RPMI7951 (cell line): ENCODE measurements around the gene TEAD1. TPM values are rescaled to one million over a fixed set of nuclear protein-coding genes. Genes with fewer than 3 reads are reported as not detected.

ENCODE experiments used
- DNase-seq: peaks from one replicate; pipeline ENCODE4 v3.0.0-alpha.2; 2012; ENCODE audit warnings: low read depth
- total RNA-seq: library from RNA; depleted of rRNA; stranded (reverse); fragments of >200 nt; shearing (Covaris generic); gene quantifications from 2 replicates; pipeline ENCODE4 v1.2.3, GENCODE V29; 2014

TEAD1 gene
- total RNA-seq, 1 experiment from 2014 or later: 53.3 TPM

DNA sequence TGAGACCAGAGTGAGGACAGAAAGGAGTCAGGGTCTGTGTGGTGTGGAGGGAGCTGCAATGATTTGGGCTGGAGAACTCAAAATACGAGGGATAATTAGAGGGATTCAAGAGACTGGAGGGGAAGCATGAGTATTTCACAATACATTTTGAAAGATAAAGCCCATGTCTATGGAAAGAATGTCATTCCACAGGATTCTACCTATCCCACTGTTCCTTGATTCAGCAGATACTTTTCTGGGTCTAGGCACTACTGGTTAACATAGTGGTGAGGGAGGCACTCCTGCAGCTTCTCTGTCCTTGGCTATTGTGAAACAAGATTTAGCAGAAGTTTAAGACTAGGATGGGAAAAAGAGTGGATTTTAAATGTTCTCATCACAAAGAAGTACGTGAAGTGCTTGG, 262.0 kb downstream of the TEAD1 start:
- no peak for DNase-seq

- DNase-seq: no peak
Observed at GRCh38 chr11:12938590-12939247, 264.5 kb downstream of the TEAD1 start.

DNA sequence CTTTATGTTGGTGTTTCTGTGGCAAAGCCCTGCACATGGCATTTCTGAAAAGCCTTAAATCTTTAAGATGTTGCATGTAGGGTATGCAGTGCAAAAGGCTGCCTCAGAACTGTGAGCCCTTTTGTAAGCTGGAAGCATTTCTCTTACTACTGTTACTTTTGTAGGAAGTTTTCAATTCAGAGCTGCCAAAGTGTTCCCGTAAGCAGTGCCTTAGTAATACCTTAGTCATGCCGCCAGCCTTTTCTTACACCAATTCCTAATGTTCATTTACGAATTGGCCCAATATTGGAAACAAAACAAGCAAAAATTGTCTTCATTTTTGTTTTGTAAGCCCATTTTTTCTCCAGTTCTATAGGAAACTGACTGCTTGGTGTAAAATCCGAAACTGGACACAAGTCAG, 267.4 kb downstream of the TEAD1 start:
- DNase-seq: no peak

DNA sequence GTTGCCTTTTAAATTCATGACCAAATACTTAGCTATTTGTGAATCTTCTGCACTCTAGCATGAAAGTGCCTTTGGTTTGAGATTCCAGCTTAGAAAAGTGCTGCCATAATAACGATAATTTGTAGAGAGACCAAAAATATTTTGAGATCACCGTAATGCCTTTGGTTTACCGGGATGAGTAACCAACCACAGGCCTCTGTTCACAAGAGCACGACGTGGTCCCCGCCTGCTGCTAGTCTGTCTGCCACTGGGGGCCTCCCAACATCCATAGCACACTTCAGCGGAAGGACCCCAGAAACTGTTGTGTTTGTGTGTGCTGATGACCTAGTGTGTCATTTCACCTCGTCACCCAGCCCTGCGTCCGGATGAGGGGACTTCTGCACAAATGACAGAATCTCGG, 267.9 kb downstream of the TEAD1 start:
- DNase-seq: peak; percentile 44

GRCh38 chr11:12943311-12943710, 269.1 kb downstream of the TEAD1 start:
- DNase-seq: peak; percentile 12

- DNase-seq: no peak
Observed at GRCh38 chr11:12944889-12945288, 270.7 kb downstream of the TEAD1 start.

GRCh38 chr11:12949453-12949852, 275.2 kb downstream of the TEAD1 start:
- no peak for DNase-seq

- no peak for DNase-seq
Observed at GRCh38 chr11:12950670-12951069, 276.4 kb downstream of the TEAD1 start.

- DNase-seq: no peak
Observed at GRCh38 chr11:12951376-12951775, 277.2 kb downstream of the TEAD1 start.

- no peak for DNase-seq
Observed at GRCh38 chr11:12952094-12952493, 277.9 kb downstream of the TEAD1 start.

DNA sequence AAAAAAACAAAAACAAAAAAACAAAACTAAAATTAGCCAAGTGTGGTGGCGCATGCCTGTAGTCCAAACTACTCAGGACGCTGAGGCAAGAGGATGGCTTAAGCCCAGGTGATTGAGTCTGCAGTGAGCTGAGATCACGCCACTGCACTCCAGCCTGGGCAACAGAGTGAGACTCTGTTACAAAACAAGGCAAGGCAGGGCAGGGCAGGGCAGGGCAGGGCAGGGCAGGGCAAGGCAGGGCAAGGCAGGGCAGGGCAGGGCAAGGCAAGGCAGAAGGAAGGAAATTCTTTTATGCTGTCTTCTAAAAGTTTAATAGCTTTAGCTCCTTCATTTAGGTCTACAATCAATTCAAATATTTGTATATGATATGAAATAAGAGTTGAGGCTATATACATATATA, 284.8 kb downstream of the TEAD1 start:
- DNase-seq: no peak

DNA sequence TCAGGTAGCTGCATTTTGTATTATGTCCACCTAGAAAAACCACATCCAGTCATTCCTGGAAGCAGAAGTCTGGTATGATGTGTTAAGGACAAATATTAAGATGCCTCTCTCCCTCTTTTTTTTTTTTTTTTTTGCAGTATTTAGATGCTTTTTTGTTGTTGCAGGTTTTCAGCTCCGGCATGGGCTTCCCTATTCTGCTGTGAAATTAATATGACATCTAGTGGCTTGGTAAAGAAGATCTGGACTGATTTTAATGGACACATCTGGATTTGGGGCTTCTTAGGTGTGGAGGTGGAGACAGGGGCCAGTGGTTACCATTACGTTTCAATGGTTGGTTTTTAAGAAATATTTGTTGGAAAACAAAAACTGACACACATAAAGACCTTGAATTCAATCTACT, 287.4 kb downstream of the TEAD1 start:
- peak; percentile 24 for DNase-seq

DNA sequence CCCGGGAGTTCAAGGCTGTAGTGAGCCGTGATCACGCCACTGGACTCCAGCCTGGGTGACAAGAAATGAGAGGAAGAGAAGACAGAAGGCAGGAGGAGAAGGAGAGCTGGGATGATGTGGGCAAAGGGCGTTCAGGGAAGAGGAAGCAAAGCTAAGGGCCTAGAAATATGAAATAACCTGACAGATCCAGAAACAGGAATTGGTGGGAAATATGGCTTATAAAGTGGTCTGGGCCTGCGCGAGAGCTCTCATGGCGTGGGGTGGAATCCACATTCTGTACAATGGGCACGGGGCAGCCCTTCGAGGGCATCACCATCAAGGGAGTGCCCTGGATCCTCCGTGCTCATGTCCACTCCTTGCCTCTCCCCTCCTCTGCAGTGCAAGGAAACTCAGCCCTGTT, 288.1 kb downstream of the TEAD1 start:
- no peak for DNase-seq

GRCh38 chr11:12963051-12963450, 288.8 kb downstream of the TEAD1 start:
- DNase-seq: no peak

DNA sequence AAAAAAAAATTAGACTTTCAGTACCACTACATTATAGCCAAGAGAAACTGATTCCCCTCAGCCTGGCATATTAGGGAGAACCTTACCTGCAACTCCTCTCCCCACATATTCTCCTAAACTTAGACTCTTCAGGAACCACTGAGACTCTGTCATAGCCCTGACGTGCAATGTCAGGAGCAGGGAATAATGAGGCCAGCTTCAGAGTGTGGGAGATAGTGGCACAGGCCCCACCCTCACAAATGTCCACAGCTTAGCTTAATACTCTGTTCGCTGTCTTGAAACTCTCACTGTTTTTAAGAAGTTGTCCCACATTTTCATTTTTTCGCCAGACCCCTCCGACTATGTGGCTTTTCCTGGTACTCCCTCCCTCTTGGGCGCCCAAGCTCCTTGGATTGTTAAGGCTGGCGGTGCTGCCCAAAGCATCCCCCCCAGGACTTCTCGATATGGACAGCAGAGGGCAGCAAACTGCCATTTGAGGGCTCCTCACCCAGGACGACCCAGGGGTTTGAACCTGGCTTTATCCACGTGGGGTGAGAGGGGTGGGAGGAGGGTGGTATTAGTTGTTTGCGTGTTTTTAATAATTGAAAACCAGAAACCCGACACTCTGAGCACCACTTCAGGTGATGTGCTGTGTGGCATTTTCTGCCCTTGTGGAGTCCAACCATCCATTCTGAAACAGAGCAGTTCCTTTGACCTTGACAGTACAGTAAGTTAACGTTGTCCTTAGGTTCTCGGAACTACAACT, 289.7 kb downstream of the TEAD1 start:
- peak; percentile 52 for DNase-seq

DNA sequence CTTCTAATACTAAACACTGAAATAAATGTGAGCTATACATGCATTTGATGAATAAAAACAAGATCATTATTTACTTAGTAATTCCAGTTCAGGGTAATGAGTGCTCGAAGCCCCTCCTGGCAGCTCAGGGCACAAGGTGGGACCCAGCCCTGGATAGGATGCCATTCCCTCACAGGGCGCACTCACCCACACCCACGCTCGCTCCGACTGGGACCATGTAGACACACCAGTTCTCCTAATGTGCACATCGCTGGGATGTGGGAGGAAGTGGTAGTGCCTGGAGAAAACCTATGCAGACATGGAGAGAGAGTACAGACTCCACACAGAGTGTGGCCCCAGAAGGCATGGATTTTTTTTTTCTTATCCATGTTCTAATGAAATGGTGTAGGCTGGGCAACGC, 290.4 kb downstream of the TEAD1 start:
- DNase-seq: no peak

- no peak for DNase-seq
Observed at GRCh38 chr11:12966002-12966401, 291.8 kb downstream of the TEAD1 start.

DNA sequence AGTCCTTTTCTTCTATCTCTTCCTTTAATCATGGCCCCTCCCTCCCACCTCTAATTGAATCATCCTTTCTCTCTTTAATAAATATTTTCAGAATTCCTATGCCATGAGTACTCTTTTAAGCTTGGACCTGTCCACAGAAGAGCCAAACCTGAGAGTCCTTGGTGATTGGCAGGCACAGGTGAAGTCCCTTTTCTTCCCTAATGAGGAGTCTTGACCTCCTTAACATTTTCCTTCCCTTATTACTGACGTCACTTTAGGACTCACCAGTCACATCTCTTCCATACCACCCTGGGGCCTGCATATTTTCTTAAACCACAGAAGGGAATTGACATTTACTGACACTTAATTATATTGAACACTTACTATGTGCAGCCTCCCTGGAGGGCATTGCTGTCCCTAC, 293.9 kb downstream of the TEAD1 start:
- DNase-seq: no peak

DNA sequence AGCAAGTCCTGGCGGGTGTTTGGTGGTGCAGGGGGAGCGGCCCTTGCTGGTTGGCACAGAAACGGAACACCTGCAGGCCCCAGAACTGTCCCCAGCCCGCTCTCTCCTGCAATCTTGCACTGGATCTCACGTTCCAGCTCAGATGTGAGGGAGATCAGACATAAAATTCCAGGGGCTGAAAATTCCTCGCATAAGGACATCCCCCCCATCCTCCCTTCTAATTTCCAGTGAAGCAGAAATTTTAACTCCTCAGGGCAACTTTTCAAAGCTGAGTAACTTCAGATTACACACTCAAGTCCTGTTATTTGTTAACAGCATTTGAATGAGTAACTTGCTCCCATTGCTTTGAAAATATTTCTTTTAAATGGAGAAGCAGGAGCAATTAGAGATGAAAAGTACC, 294.6 kb downstream of the TEAD1 start:
- DNase-seq: no peak

DNA sequence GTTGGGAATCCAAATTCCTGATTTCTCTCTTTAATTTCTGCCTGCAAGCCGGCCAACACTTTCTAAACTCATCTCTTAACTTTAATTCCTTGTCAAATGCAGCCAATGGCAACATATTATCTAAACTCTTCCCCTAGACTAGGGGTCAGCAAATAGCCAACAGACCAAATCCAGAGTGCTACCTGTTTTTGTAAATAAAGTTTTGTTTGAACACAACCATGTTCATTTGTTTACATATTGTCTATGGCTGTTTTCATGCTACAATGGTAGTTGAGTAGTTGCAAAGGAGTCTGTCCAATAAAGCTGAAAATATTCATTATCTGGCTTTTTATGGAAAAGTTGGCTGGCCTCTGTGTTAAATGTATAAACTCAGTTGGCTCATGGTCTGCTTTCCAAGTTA, 297.7 kb downstream of the TEAD1 start:
- DNase-seq: no peak

DNA sequence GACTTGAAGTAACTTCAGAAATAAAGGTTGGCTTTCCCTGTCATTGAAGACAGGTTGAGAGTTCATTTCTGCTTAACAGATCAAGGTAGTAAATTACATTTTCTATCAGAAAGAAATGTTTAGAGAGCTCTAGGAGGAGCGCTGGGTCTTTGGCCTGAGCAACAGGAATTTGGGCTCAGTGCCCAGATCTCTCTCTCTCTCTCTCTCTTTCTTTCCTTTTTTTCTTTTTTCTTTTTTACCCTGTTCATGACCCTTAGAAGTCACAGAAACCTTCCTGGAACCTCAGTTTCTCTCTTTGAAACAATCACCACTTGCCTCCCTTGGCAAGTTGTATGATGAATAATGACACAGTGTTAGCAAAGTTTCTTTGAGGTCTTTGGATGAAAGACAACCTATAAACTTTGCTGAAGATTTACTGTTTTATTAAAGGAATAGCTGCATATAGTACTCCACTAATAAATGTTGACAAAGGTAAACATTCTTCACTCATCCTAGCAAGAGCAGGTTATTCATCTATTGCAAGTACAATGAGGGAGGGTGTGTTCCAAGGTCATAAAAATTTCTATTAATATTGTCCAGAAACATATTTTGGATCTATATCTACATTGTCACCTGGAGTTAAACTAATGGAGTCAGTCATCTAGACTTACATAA, 299.4 kb downstream of the TEAD1 start:
- DNase-seq: no peak

DNA sequence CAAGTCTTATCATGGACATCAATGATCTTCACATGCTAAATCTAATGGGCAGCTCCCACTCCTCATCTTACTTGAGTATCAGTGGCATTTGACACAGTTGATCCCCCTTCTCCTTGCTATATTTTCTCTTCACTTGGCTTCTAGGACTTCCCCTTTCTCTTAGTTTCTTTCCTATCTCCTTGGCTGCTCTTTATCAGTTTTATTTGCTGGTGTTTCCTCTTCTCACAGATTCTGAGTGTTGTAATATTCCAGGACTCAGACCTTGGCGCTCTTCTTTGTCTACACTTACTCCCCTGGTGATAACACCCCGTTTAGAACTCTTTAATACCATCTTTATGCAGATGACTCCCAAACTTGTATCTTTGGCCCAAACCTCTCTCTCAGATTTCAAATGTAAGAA, 301.0 kb downstream of the TEAD1 start:
- no peak for DNase-seq
